Colon (tissue), 2 donors: ENCODE measurements around the gene TMEM59L.

Source experiments
- FAIRE-seq: peaks from 2 replicates; lab custom pipeline; 2012; peaks lifted over from hg19 to GRCh38; lab: Jason Lieb, UNC
- donor health status: control.
- donor health status: control.

The TMEM59L gene

DNA sequence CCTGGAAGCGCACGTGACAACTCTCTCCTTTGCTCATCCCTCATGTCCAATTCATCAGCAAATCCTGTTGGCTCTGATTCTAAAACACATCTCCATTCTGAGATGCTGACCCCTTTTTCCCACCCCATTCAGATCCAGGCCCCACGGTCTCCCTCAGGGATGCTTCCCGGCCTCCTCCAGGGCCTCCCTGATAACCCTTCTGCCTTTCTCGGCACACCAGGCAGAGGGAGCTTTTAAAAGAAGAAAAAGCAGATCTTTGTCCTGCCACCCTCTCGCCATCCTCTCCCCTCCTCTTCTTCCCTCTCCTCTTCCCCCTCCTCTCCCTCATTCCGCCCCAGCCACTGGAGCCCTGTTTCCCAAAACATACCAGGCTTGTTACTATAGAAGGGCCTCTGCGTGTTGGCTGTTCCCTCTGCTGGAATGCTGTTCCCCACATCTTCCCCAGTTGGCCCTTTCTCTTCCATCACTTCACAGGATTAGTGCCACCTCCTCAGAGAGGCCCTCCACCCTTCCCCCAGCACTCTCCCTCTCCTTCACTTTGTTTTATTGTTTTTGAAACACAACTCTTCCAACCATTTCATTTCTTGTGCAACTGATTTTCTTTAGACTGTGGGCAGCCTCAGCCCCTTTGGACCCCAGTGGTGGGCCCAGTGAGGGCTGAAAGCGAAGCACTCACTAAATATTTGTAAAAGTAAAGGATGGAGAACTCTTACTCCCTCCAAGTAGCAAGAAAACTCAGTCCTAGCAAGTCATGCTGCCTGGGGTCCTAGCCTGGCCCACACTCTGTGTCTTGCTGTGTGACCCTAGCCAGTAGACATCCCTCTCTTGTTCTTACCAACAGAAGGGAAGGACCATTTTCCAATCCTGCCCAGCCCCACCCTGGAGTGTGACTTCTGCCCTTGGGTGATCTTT, 3.6 kb upstream of the TMEM59L start:
- FAIRE-seq = no peak

DNA sequence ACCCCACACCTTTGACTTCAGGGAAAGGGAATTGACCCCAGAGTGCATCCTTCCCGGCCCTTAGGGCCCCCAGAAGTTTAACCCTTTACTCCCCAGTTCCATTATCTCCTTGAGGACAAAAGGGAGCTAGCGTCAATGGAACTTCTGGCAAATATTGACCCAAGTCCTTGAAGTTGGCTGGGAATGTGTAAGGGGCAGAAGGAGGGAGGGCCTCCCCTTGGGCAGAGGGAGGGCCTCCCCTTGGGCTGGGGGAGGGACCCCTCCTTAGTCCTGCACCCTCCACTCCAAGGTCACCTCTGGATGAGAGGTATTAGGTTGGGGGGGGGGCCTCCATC, 3.0 kb upstream of the TMEM59L start:
- FAIRE-seq = no peak

GRCh38 chr19:18610245-18610555, 2.5 kb upstream of the TMEM59L start:
- no peak for FAIRE-seq

DNA sequence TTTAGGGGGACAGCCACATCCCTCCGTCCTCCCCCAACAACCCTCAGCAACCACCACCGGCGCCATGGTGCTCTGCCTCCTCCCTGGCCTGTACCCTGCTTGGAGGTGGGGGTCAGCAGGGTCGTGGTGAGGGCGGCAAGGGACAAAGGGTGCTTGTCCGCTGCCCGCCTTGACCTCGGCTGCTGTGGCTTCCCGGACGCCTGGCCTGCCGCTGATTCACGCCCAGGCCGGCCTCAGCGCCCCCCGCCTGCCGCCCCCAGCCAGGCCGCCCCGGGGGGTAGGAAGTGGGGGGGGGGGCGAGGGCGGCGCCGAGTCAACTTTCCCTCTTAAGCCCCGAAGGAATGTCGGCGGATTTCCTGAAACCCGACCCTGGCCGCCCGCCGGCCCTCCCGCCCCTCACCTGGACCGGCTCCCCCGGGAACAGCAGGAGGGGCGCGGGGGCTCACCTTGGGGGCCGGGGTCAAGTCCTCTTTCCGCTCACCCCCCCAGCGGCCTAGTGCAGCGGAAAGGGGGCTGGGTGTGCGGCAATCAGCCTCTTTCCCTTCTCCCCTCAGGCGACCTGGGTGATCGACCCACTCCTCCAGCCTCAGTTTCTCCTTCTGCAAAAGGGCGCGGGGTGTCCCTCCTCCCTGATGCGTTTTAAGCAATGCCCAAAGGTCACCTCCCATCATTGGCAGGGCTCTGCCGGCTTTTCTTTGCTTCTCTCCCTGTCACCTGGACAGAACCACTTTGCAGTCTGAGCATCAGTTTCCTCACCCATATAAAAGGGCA, 1.9 kb upstream of the TMEM59L start:
- no peak for FAIRE-seq

- FAIRE-seq = no peak
These were observed 1.2 kb upstream of the TMEM59L start for GRCh38 chr19:18611327-18612050.

DNA sequence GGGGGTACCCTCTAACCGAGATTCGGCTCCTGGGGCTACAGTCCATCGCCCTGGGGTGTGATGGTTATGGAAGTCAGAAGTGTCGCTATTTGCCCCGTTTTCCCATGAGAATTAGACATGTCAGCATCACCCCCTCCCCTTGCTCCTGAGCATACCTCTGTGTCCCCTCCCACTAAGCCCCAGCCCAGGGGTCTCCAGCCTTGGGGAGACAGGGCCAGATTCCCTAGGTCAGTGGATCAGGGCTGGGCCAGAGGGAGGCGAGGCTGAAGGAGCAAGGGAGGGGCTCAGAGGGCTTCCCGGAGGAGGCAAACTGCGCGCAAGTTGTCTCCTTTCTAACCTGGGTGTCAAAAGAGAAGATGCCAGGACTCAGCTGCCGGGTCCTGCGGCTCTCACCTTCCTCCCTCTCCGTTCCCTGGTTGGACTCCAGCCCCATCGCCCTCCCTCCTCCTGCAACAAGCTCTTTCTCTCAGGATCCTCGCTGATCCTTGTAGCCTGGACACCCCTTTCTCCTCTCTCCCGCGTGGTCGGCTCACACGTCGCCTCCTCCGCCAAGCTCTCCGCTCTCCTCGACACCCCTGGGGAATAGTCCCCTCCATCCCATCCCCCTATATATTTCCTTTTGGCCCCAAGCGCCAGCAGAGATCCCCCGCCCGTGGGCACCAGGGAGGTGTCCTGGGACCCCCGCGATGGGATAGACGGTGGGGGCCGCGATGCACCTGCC, 459 bp upstream of the TMEM59L start:
- no peak for FAIRE-seq

DNA sequence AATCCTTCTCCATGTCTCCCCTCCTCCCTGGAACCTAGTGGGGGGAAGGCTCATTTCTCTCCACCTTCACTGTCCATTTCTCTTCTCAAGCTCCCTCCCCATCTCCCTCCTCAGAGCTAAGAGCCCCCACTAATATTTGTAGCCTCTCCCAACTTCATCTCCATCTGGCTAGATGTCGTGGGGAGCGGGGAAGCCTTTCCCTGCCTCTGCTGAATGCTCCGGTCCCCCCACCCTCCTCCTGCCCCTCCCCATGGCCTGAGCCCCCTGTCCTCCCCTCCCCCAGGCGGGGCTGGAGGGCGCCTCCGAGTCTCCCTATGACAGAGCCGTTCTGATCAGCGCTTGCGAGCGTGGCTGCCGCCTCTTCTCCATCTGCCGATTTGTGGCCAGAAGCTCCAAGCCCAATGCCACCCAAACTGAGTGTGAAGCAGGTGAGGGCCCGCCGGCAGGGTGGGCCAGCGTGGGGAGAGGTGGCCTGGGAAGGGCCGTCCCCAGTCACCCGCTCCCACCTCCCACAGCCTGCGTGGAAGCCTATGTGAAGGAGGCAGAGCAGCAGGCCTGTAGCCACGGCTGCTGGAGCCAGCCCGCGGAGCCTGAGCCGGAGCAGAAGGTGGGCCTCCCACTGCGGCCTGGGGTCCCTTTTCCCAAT, 1.0 kb downstream of the TMEM59L start:
- FAIRE-seq = no peak

DNA sequence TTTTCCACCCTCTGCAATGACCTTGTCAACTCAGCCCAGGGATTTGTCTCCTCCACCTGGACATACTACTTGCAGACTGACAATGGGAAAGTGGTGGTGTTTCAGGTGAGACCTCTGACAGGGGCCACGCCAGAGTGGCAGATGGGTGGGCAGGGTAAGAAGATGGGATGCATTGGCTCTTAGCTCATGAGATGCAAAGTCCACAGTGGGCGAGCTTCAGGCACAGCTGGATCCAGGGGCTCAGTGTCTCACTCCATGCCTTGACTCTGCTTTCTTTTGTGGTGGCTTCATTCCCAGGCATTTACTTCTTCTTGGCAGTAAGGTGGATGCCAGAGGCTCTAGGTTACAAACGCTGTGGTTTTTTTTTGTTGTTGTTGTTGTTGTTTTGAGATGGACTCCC, 3.4 kb downstream of the TMEM59L start:
- no peak for FAIRE-seq

DNA sequence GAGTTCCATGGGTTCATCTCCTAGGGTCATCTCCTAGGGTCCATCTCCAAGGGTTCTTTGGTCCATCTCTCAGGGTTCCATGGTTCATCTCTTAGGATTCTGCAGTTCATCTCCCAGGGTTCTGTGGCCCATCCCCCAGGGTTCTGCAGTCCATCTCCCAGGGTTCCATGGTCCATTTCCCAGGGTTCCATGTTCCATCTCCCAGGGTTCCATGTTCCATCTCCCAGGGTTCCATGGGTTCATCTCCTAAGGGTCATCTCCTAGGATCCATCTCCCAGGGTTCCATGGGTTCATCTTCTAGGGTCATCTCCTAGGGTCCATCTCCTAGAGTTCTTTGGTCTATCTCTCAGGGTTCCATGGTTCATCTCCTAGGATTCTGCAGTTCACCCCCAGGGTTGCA, 4.9 kb downstream of the TMEM59L start:
- no peak for FAIRE-seq

- FAIRE-seq = no peak
These were observed 5.6 kb downstream of the TMEM59L start for GRCh38 chr19:18618236-18618635.

DNA sequence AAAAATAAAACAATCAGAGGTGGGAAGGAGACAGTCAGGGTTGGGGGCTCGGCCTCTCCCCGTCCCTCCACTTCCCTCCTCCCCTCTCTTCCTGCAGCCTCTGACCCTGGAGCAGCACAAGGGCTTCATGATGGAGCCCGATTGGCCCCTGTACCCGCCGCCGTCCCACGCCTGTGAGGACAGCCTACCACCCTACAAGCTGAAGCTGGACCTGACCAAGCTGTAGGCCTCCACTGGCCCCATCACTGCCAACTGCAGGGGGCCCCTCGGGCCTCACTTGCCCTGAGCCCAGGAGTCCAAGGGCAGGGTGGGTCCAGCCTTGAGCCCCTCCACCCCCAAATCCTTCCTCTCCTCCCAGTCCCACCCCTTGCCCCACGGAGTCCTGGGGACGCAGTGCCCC, 7.6 kb downstream of the TMEM59L start:
- no peak for FAIRE-seq

DNA sequence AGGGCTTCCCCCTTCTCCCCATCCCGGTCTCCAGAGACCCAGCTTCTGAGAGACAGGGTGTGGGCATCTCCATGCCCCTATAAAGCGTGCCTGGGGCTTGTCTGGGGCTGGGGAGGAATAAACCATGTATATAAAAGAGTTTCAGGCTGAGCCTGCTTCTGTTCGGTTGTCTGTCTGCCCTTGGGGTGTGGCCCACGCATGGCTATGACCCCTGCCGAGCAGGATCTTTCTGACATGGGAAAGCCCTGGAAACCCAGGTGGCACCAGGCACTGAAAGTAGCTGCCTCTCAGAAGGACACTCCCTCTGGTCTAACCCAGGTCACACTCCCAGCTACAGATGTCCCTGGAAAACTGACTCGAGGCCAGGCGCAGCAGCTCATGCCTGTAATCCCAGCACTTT, 8.2 kb downstream of the TMEM59L start:
- FAIRE-seq = no peak

DNA sequence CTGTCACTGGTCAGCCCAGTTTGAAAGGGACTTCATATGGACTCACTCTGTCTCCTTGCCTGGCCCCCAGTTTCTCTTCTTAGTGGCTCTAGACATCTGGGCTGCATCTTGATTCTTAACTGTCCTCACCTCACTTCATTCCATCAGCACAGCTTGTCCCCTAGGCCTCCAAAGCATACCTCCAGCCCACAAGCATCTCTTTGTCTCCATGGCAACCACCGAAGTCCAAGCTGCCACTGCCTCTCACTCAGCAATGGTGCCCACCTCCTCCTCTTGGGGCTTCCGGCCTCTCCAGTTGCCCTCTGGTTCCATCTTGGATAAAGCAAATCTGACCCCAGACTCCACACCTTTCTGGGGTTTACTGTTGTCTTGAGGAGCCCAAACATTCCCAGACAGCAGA, 14.2 kb downstream of the TMEM59L start:
- FAIRE-seq = no peak

DNA sequence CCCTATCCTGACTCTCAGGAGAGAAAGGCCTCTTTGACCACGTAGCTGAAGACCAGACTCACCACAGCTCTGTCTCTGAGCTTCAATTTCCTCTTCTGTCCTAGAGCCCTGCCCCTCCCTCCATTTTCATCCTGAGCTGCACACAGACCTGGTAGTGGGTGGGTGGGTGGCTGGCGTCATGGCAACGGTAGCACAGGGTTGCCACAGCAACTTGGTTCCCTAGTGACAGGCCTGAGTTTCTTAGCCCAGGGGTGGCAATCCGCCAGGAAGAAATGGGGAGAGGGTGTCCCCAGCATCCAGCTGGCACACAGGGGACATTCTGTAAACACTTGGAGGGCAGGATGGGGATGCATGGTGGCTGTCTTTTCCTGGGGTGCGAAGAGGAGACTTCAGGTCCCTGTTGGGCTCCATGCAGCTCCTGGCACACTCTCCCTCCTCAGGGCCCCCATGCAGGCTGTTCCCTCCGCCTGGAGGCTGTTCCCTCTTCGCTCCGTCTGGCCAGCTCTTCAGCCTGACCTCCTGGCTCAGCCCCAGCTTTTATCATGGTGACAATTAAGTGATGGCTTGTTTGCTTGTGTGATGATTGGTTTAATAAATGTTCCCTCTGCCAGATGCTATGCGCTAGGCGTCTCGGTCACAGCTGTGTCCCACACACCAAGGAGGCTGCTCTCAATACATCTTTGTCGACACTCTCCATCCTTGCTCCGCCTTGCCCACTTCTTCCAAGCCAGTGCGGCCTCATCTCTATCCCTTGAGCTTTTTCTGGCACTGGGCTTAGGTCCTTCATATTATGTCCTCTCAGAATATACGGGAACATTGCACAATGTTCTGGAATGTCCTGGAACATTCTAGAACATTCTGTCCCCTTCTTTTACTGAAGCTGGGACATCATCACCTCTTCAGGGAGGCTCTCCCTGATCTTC, 16.8 kb downstream of the TMEM59L start:
- FAIRE-seq = no peak

- no peak for FAIRE-seq
These were observed 20.7 kb downstream of the TMEM59L start for GRCh38 chr19:18633321-18633720.

DNA sequence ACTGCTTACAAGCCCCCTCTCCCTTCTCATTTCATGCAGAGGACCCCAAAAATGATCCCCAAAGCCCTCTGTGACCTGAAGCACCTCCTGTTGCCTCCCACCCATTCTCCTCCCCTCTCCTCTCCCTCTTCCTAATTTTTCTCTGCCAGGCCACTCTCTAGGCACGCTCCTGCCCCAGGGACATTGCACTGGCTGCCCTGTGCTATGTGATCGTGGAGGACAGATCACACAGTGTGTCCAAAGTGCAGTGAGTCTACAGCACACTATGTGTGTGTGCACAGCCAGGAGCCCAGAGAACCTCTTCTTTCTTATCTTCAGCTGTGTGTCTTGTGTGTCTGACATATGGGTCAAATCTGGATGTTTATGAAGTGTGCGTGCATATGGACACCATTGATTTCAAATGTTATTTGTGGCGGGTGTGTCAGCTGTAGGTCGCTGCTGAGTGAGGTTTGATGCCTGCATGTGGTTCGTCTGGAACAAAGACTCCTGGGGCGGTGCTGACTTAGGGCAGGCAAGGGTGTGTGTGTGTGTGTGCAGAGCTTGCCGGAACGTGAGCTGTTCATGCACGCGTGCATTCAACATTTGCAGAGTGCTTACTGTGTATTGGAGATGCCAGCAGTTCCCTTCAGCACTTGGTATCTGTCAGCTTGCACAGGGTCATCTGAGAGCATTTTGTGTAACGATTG, 22.1 kb downstream of the TMEM59L start:
- no peak for FAIRE-seq

DNA sequence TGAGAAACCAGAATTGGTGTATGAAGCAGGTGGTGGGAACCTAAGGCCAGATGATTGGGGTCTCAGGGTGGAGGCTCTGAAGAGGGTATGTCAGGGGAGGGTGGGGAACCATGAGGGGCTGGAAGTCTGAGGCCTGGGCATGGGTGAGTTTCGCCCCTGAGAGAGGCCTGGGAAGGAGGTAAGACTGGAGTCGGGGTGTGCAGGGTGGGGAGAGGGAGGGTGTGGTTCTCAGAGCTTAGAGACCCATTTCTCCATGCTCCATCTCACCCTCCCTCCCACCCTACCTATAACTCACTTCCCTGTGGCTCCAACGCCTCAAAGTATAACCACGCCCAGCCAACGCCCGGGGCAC, 23.1 kb downstream of the TMEM59L start:
- FAIRE-seq = no peak

- no peak for FAIRE-seq
These were observed 23.7 kb downstream of the TMEM59L start for GRCh38 chr19:18636183-18636968.

DNA sequence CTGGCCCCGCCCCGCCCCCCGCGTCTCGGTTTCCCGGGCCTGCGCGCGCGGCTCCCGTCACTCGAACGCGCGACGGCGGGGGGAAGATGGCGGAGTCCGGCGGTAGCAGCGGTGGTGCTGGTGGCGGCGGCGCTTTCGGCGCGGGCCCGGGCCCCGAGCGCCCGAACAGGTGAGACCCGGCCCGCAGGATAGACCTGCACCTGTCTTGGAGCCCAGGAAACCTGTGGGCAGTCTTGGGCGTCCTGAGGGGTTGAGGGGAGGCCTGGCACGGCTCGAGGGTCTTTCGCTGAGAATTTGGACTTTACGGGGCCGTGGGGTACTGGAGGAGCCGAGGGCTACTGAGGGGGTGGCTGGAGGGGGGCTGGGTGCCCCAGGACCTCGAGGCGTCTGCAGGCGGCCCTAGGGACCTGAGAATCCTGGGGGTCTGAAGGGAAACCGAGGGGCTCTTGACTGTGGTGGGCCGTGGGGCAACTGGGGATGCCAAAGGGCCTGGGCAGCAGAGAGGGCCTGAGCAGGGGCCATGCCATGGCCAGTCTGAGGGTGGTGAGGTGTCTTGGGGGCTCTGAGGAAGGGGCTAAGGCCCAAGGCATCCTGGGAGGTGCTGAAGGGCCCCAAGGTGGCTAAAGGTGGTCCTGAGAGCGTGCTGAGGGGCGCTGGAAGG, 24.4 kb downstream of the TMEM59L start, which contains the start of gene KLHL26:
Gene KLHL26, plus strand, starts transcription at position 60 of the 661 bp plus-strand sequence. Its CDS starts 27 bp downstream, at position 87.
- no peak for FAIRE-seq
